ENCODE data around the gene APBA1.

Gene APBA1

DNA sequence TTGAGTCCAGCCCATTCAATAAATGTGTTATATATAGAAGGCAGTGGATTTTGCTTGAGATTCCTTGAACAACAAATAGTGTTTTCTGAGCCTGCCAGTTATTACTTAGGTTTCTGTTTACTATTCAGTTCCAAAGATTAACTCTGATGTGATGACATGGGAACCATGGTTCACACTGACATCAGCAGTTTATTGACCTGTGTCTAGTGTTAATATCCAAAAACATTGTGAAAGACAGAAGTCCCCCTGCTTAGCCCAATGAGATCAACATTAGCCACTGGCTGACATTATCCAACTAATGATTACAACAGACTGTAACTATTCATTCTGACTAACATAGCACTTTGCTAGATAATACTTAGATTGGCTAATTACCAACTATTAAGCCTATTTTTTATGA, 14.9 kb downstream of the APBA1 start:
- no peak for DNase-seq (ENCODE audit: low read depth in 2 of 2)

- DNase-seq (ENCODE audit: low read depth in 2 of 2), result no peak
These were observed 17.1 kb downstream of the APBA1 start for GRCh38 chr9:69655065-69655464.

GRCh38 chr9:69653261-69653660, 18.9 kb downstream of the APBA1 start:
- DNase-seq (ENCODE audit: low read depth in 2 of 2), result no peak

GRCh38 chr9:69649566-69650250, 22.5 kb downstream of the APBA1 start:
- DNase-seq (ENCODE audit: low read depth in 2 of 2), result no peak

- DNase-seq (ENCODE audit: low read depth in 2 of 2), result no peak
These were observed 24.4 kb downstream of the APBA1 start for GRCh38 chr9:69647804-69648203.

- DNase-seq (ENCODE audit: low read depth in 2 of 2), result no peak
These were observed 25.4 kb downstream of the APBA1 start for GRCh38 chr9:69646810-69647209.

DNA sequence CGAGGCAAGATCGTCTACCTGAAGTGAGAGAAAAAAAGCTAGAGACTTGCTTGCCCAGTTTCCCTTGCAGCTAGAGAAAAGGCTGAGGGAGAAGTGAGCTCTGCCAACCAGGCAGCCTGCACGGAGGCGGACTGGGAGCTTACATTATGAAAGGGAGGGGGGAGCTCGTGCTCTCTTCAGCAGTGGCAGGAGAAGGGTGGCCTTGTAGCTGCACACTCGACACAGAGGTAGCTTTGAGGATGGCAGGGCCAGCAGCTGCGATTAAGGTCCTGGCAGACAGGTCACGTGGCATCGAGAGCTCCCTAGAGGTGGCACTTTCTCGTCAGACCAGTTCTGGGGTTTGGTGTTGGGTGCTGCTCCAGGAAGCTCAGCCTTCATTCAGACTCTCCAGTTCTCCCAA, 26.7 kb downstream of the APBA1 start:
- DNase-seq (ENCODE audit: low read depth in 2 of 2), result no peak

GRCh38 chr9:69643098-69643497, 29.1 kb downstream of the APBA1 start:
- DNase-seq (ENCODE audit: low read depth in 2 of 2), result no peak

DNA sequence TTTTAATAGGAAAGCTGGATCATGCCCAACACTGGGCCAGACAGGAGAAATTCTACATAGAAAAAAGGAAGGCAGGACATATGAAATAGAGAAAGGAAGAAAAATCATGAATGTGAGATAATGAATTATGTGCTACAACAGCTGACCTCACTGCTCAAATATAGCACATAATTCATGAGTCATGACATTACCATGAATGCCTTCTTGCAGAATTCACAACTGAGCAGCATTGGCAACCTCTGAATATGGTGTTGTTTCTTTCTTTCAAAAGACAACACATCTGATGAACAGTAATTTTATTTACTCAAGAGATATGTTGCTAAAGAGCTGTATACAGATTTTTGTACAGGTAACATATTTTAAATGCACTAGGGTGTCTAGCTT, 34.4 kb downstream of the APBA1 start:
- no peak for DNase-seq (ENCODE audit: low read depth in 2 of 2)

DNA sequence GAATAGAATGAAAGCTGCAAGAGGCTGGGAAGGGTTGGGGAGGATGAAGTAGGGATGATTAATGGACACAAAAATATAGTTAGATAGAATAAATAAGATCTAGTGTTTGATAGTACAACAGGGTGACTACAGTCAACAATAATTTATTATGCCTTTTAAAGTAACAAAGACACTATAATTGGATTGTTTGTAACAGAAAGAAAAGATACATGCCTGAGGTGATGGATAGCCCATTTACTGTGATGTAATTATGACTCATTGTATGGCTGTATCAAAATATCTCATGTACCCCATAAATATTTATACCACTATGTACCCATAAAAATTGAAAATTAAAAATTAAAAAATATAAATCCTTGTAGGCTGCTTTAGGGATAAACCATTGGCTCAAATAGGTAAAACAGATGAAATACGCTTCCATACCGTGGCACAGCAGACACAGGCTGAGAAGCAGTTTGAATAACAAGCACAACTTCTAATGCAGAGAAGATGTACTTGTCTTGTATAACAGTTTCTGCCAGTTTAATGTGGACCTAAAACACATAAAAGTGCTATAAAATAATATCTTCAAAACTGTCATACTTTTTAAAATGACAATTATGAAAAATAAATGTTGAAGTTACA, 34.9 kb downstream of the APBA1 start:
- DNase-seq (ENCODE audit: low read depth in 2 of 2), result no peak

GRCh38 chr9:69633716-69634115, 38.5 kb downstream of the APBA1 start:
- no peak for DNase-seq (ENCODE audit: low read depth in 2 of 2)

DNA sequence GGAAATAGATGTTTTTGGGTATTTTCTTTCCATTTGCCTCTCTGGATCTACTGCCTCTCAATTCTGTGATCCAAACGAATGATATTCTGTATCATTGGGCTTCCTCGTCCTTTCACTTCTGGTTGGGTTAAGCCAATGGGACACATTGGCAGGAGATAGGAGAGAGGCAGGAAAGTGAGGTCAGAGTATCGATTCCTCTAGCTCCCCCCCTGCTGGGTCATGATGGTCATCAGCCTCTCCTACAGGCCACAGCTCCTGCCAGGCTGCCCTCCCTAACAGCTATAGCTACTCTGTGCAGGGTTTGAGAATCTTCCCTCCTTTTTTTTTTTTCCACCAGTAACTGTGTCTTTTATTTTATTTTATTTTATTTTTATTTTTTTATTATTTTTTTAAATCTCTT, 39.4 kb downstream of the APBA1 start:
- DNase-seq (ENCODE audit: low read depth in 2 of 2), result no peak

DNA sequence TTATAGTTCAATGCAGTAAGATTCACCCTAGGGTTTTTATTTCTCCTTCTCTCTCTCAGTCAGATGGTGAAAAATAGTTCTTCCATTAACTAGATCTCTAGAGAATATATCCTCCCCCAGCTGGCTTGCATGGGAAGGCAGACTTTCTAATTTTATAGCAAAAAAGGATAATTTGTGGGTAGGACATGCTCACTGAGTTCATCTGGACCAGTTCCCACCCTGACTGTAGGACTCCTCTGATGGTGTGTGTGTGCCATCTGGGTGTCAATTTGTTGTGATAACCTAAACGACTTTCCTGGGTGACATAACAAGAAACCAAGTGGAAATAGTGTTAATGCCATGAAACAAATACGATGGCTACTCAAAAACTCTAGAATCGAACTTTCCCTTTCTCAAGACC, 44.9 kb downstream of the APBA1 start:
- DNase-seq (ENCODE audit: low read depth in 2 of 2), result no peak

GRCh38 chr9:69623276-69623675, 48.9 kb downstream of the APBA1 start:
- DNase-seq (ENCODE audit: low read depth in 2 of 2), result no peak

DNA sequence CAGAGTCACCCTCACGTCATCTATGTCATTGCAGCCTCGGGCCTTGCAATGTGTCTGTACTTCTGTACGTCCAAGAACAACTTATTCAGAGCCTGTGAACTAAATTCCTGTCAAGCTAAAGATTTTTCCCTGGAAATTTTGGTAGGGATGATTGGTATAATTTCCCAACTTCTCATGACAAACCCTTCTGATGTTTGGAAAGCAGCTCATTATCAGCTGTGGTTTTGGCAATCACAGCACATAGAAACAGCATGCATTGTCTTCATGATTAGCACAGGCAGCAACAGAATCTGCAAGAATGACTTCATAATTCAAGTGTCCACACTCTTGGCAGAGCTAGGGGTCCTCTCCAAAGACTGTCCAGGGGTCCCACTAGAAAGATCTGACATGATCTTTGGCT, 49.5 kb downstream of the APBA1 start:
- DNase-seq (ENCODE audit: low read depth in 2 of 2), result no peak

DNA sequence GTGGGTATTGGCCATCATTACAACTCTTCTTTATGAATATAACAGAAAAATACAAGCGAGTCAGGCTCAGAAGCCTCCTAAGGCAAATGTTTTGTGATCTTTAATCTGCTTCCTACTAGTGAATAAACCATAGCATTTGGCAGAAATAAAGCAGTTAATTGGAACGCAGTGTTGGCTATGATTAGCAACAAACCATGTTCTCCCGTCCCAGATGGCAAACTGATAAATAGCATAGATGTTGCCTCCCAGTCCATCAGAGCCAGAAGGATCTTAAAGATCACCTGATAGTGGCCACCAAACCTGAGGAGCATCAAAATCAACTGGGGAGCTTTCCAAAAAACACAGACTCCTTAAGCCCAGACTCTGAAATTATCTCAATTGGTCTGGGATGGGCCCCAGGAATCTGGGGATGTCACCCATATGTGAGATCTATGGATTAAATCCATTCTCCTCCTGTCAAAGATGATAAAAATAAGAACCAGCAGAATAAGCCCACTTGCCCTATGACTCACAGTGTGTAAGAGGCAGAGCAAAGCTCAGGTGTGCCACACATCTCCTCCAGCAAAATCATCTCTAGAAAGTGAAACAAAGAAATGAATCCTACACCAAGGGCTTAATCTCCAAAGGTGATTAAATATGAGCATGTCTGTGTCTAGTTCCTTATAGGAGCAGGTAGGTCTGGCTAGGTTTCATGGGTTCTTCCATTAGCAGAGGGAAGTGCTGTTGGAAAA, 50.3 kb downstream of the APBA1 start:
- no peak for DNase-seq (ENCODE audit: low read depth in 2 of 2)

GRCh38 chr9:69620731-69621130, 51.4 kb downstream of the APBA1 start:
- no peak for DNase-seq (ENCODE audit: low read depth in 2 of 2)

DNA sequence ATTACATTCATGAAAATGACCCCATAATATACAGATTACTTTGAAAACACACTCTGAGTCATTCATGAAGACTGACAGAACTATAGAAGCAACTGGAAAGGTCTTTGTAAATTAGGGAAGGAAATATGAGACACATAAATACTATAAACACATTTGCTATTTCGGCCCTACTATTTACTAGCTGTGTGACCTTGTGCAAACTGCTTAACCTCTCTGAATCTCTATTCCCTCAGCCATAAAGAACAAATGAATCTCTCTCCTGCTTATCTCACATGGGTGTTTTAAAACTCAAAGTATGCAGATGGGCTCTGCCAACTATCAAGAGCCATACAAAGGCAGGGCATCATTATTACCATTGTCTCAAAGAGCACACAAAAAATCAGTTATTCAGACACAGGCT, 52.9 kb downstream of the APBA1 start:
- no peak for DNase-seq (ENCODE audit: low read depth in 2 of 2)

GRCh38 chr9:69617006-69617405, 55.2 kb downstream of the APBA1 start:
- no peak for DNase-seq (ENCODE audit: low read depth in 2 of 2)

DNA sequence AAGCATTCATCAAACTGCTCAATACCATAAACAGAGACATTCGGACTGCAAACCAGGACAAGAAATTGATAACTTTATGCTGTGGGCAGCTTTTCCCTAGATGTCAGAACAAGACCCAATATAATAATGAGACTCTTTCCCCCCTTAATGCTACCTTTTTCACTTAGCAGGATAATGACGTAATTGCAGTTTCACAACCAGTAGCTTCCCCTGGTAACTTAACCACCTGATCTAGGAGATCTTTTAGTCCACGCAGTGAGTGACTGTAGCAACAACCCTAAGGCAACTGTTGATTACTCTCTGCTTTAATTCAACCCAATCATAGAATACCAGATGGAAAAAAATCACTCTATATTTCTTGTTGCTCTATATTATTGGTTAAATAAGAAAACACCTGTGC, 56.3 kb downstream of the APBA1 start:
- no peak for DNase-seq (ENCODE audit: low read depth in 2 of 2)

DNA sequence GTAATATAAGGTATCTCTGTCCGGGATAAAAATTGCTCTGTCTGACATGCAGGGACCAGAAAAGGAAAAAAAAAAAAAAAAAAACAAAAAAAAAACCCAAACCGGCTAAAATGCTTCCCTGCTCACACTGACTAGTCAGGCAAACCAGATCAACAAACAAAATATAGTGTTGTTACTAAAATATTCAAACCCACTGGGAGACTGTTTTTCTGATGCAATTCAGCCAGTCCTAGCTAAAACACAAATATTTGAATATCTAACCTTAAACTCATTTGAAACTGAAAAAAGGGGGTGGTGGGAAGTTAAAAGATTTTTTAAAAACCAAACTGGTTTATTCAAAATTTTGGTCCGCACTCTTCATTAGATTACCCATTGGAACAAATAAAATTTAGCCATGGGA, 61.0 kb downstream of the APBA1 start:
- no peak for DNase-seq (ENCODE audit: low read depth in 2 of 2)

DNA sequence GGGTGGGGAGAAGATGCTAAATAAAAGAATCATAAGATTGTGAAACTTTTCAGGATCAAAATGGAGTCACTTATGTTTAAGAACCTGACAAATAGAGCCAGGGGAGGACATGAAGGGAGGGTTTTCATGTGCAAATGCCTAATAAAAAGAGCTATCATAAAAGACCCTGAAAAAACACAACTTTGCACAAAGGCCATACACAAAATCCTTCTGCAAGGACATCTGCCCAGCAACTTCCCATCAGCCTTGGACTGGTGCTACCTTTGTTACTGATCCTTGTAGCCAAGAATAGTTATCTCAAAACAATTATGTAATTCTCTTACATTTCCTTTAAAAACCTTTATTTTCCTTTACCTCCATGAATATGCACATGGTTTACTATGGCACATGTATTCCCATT, 63.0 kb downstream of the APBA1 start:
- no peak for DNase-seq (ENCODE audit: low read depth in 2 of 2)

DNA sequence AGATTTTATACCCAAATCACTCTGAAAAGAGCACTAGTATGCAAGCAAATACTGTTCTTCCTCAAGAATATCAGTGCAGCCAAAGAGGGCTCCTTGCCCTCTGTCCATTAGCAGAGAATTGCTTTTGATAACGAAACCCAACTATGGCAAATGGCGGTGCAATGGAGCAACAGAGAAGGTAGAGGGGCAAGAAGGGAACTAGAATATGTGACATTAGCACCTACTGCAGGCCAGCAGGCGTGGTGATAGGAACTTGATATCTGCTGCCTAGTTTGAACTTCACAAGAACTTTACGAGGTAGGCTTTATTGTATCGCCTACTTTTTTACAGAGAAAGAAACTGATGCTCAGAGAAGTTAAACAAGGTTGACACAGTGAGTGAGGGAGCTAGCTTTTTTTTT, 66.1 kb downstream of the APBA1 start:
- no peak for DNase-seq (ENCODE audit: low read depth in 2 of 2)
